IMR-90 (cell line): Measurements from ENCODE around the gene LILRB2. TPM values are rescaled to one million over a fixed set of nuclear protein-coding genes. Genes with fewer than 3 reads are reported as not detected.

ENCODE experiments used
- ATAC-seq: fragments of 200-7000 bp; cut with Tn5 transposase; 2 replicates; pipeline ENCODE4 v1.9.1; 2020; ENCODE audit warnings: low read depth, mild to moderate bottlenecking, moderate library complexity
- BruUV-seq: library from RNA; stranded (reverse); fragments of 400-500 nt; replicated peaks from 2 replicates; lab custom pipeline; 2021; lab: Mats Ljungman, UMichigan
- CTCF ChIA-PET: fragments of 300-600 bp; formaldehyde crosslinking; extraction: SDS; loops from one replicate; lab custom pipeline; 2021; ENCODE audit warnings: antibody characterized with exemption; lab: Yijun Ruan, JAX
- POLR2A ChIA-PET: fragments of 300-600 bp; sonication (Branson Sonifier 250); formaldehyde crosslinking; loops from one replicate; lab custom pipeline; 2022; ENCODE audit warnings: antibody characterized with exemption; ENCODE audit not compliant: unreplicated experiment; lab: Charles Lee
- DNase-seq: peaks from one replicate; pipeline ENCODE4 v3.0.0; 2013
- H2AFZ ChIP-seq: replicated peaks from 2 replicates; pipeline ENCODE3; 2013; ENCODE audit warnings: low read length, mild to moderate bottlenecking; ENCODE audit not compliant: poor library complexity
- H2AK5ac ChIP-seq: 2 replicates; pipeline ENCODE4 v1.6.1; 2013; ENCODE audit warnings: low read depth, low read length, inconsistent platforms
- H2AK9ac ChIP-seq: replicated peaks from 2 replicates; pipeline ENCODE3; 2013; ENCODE audit warnings: mild to moderate bottlenecking, low read depth, low read length, moderate library complexity; ENCODE audit not compliant: poor library complexity
- H2BK120ac ChIP-seq: 2 replicates; pipeline ENCODE4 v1.6.1; 2013; ENCODE audit warnings: low read depth, low read length, inconsistent platforms
- H2BK15ac ChIP-seq: 3 replicates; pipeline ENCODE4 v1.6.1; 2013; ENCODE audit warnings: low read depth, low read length, inconsistent platforms
- H2BK20ac ChIP-seq: 2 replicates; pipeline ENCODE4 v1.6.1; 2013; ENCODE audit warnings: low read depth, mild to moderate bottlenecking, inconsistent platforms, low read length, moderate library complexity
- H2BK5ac ChIP-seq: 2 replicates; pipeline ENCODE4 v1.6.1; 2013; ENCODE audit warnings: mild to moderate bottlenecking, low read depth, low read length, inconsistent platforms; ENCODE audit not compliant: poor library complexity, severe bottlenecking
- H3K14ac ChIP-seq: replicated peaks from 2 replicates; pipeline ENCODE4 v1.6.1; 2013; ENCODE audit warnings: low read depth, low read length, inconsistent platforms
- H3K18ac ChIP-seq: 2 replicates; pipeline ENCODE4 v1.6.1; 2013; ENCODE audit warnings: low read depth, low read length, control low read depth
- H3K23ac ChIP-seq: 2 replicates; pipeline ENCODE4 v1.6.1; 2013; ENCODE audit warnings: low read depth, low read length, inconsistent platforms
- H3K27ac ChIP-seq: 2 replicates; pipeline ENCODE4 v1.5.1; 2013; ENCODE audit warnings: mild to moderate bottlenecking, control low read depth, low read length; ENCODE audit not compliant: insufficient read depth
- H3K27me3 ChIP-seq: 2 replicates; pipeline ENCODE4 v1.6.1; 2013; ENCODE audit warnings: low read length; ENCODE audit not compliant: control insufficient read depth, insufficient read depth
- H3K36me3 ChIP-seq: 2 replicates; pipeline ENCODE4 v1.6.1; 2013; ENCODE audit warnings: low read length, mixed read lengths; ENCODE audit not compliant: control insufficient read depth, insufficient read depth
- H3K4ac ChIP-seq: 2 replicates; pipeline ENCODE4 v1.6.1; 2013; ENCODE audit warnings: low read depth, low read length, inconsistent platforms
- H3K4me1 ChIP-seq: 2 replicates; pipeline ENCODE4 v1.6.1; 2013; ENCODE audit warnings: low read length, mixed read lengths; ENCODE audit not compliant: control insufficient read depth, insufficient read depth
- H3K4me2 ChIP-seq: 2 replicates; pipeline ENCODE4 v1.6.1; 2013; ENCODE audit warnings: low read depth, mild to moderate bottlenecking, control low read depth, low read length, moderate library complexity
- H3K4me3 ChIP-seq: 2 replicates; pipeline ENCODE4 v1.5.1; 2013; ENCODE audit warnings: low read depth, mild to moderate bottlenecking, control low read depth, low read length, moderate library complexity; ENCODE audit not compliant: insufficient read depth
- H3K56ac ChIP-seq: 2 replicates; pipeline ENCODE4 v1.6.1; 2013; ENCODE audit warnings: low read length, inconsistent platforms; ENCODE audit not compliant: insufficient read depth; ENCODE audit errors: extremely low read depth
- H3K79me1 ChIP-seq, 2 experiments: 2 replicates each; pipeline ENCODE4 v1.6.1; 2013; ENCODE audit warnings: low read length in 2 of 2, inconsistent platforms in 1 of 2, low read depth in 1 of 2
- H3K9ac ChIP-seq: 2 replicates; pipeline ENCODE4 v1.6.1; 2013; ENCODE audit warnings: low read depth, low read length, control low read depth
- H3K9me1 ChIP-seq: 2 replicates; pipeline ENCODE4 v1.6.1; 2013; ENCODE audit warnings: low read length, inconsistent platforms; ENCODE audit not compliant: insufficient read depth
- H3K9me3 ChIP-seq: 2 replicates; pipeline ENCODE4 v1.6.1; 2013; ENCODE audit warnings: low read length; ENCODE audit not compliant: control insufficient read depth, insufficient read depth
- H4K20me1 ChIP-seq: 2 replicates; pipeline ENCODE4 v1.6.1; 2013; ENCODE audit warnings: low read length, inconsistent platforms; ENCODE audit not compliant: insufficient read depth
- H4K5ac ChIP-seq: 2 replicates; pipeline ENCODE4 v1.6.1; 2013; ENCODE audit warnings: mild to moderate bottlenecking, low read depth, low read length, control low read depth
- H4K8ac ChIP-seq, 2 experiments: 2 replicates each; pipeline ENCODE4 v1.6.1; 2013; ENCODE audit warnings: low read depth in 2 of 2, low read length in 2 of 2, control low read depth in 1 of 2, inconsistent platforms in 1 of 2
- H4K91ac ChIP-seq: 2 replicates; pipeline ENCODE4 v1.6.1; 2013; ENCODE audit warnings: low read depth, low read length, inconsistent platforms; ENCODE audit not compliant: insufficient read depth
- BHLHE40 ChIP-seq: fragments of 150-350 bp; IDR thresholded peaks from 2 replicates; pipeline ENCODE4 v1.6.1; 2016; ENCODE audit warnings: mild to moderate bottlenecking, low read depth, low read length
- CHD1 ChIP-seq: IDR thresholded peaks from 2 replicates; pipeline ENCODE4 v1.6.1; 2012; ENCODE audit warnings: low read depth, low read length, improper control_type of control experiment
- CTCF ChIP-seq: conservative IDR thresholded peaks from 2 replicates; pipeline ENCODE4 v1.5.1; 2012; ENCODE audit warnings: mild to moderate bottlenecking, low read depth, low read length, improper control_type of control experiment
- FOS ChIP-seq: fragments of 150-350 bp; IDR thresholded peaks from 2 replicates; pipeline ENCODE4 v1.6.1; 2016; ENCODE audit warnings: low read depth, low read length
- MAFK ChIP-seq: IDR thresholded peaks from 2 replicates; pipeline ENCODE4 v1.6.1; 2012; ENCODE audit warnings: low read depth, low read length, improper control_type of control experiment
- MAZ ChIP-seq: IDR thresholded peaks from 2 replicates; pipeline ENCODE4 v1.6.1; 2012; ENCODE audit warnings: low read depth, mild to moderate bottlenecking, low read length, improper control_type of control experiment, moderate library complexity, borderline replicate concordance
- MXI1 ChIP-seq: IDR thresholded peaks from 2 replicates; pipeline ENCODE4 v1.6.1; 2012; ENCODE audit warnings: low read depth, mild to moderate bottlenecking, low read length, moderate library complexity, borderline replicate concordance
- NFE2L2 ChIP-seq: fragments of 150-350 bp; IDR thresholded peaks from 2 replicates; pipeline ENCODE4 v1.6.1; 2016; ENCODE audit warnings: low read depth, mild to moderate bottlenecking, low read length
- RCOR1 ChIP-seq: IDR thresholded peaks from 2 replicates; pipeline ENCODE4 v1.6.1; 2012; ENCODE audit warnings: mild to moderate bottlenecking, low read length, improper control_type of control experiment; ENCODE audit not compliant: insufficient replicate concordance
- USF2 ChIP-seq: fragments of 150-350 bp; IDR thresholded peaks from 2 replicates; pipeline ENCODE4 v1.6.1; 2017; ENCODE audit warnings: mild to moderate bottlenecking, antibody characterized with exemption, low read length, low read depth
- WGBS, 2 experiments: methylation state at CpG; one replicate each; pipeline versions ENCODE4 v1.1.5 to v1.1.7; 2013; ENCODE audit warnings: missing lambda C conversion rate in 2 of 2; ENCODE audit not compliant: insufficient read length in 1 of 2; ENCODE audit errors: extremely low coverage in 2 of 2; 5-methylcytosine and 5-hydroxymethylcytosine counted together
- dilution Hi-C: fragments of 300-500 bp; cut with HindIII; formaldehyde crosslinking; loops from one replicate; pipeline ENCODE4 v1.14.3; 2018; ENCODE audit warnings: low sequenced_read_pairs; ENCODE audit not compliant: unreplicated experiment
- in situ Hi-C: fragments of 300-500 bp; cut with MboI; formaldehyde crosslinking; loops from 3 replicates; pipeline ENCODE4 v1.14.3; 2019; ENCODE audit warnings: low sequenced_read_pairs, inconsistent platforms, mixed read lengths
- intact Hi-C: fragments of 100-400 bp; cut with micrococcal nuclease; formaldehyde crosslinking; loops from 2 replicates; pipeline ENCODE4 v1.10.0; 2022
- polyA plus RNA-seq, 3 experiments: library from polyadenylated mRNA; depleted of rRNA; stranded (reverse); fragments of >200 nt; gene quantifications; 2 replicates each; pipeline ENCODE4 v1.2.3, GENCODE V29; 2012; ENCODE audit warnings: low replicate concordance in 1 of 3
- total RNA-seq: library from RNA; depleted of rRNA; stranded (reverse); fragments of >200 nt; gene quantifications from 2 replicates; pipeline ENCODE4 v1.2.3, GENCODE V29; 2012

The LILRB2 gene
- total and polyA plus RNA-seq, 2 of the 4 experiments (the other 2 are of a cell fraction), result not detected

GRCh38 chr19:54310543-54310942 is 29.6 kb upstream of the LILRB2 start:
- H3K18ac ChIP-seq, result no peak overlapping the region
- H3K4me1 ChIP-seq, result no peaks in the 10 kb centered on the region
- no peak overlapping the region for H3K4me2 ChIP-seq
- intact Hi-C loops (no loop called here), dilution Hi-C loops (no loop called here), in situ Hi-C loops (no loop called here)
- 70% methylated on average over 2 of the region's 5 CpGs; no CpG with 5 or more reads in 1 of the 2 experiments for WGBS, 2 experiments
- peaks cover 6% of the 10 kb centered on the region for H3K9me3 ChIP-seq
- H2BK20ac ChIP-seq, result no peak overlapping the region
- H4K20me1 ChIP-seq, result no peaks in the 10 kb centered on the region
- no peaks in the 10 kb centered on the region for H3K79me1 ChIP-seq
- H4K91ac ChIP-seq, result no peak overlapping the region
- CTCF ChIA-PET, result no interaction called here
- no peak overlapping the region for H2AK5ac ChIP-seq
- no peak for DNase-seq
- no peak overlapping the region for H3K56ac ChIP-seq
- H3K14ac ChIP-seq, result no peak overlapping the region
- no peak overlapping the region for H3K4ac ChIP-seq
- H3K23ac ChIP-seq, result no peak overlapping the region
- no peak overlapping the region for H4K5ac ChIP-seq
- no peak overlapping the region for H2BK5ac ChIP-seq
- H2BK120ac ChIP-seq, result no peak overlapping the region
- H3K9ac ChIP-seq, result no peak overlapping the region
- no peaks in the 10 kb centered on the region for H3K9me1 ChIP-seq
- no peak overlapping the region for H2AFZ ChIP-seq
- H2AK9ac ChIP-seq, result no peak overlapping the region
- H4K8ac ChIP-seq, result no peak overlapping the region
- BruUV-seq, result no TSS peak
- no peaks in the 10 kb centered on the region for H3K36me3 ChIP-seq
- H3K27ac ChIP-seq, result no peak overlapping the region
- no peak overlapping the region for H2BK15ac ChIP-seq
- POLR2A ChIA-PET, result no interaction called here
- ATAC-seq, result no peak
- no peak overlapping the region for H3K4me3 ChIP-seq
- no peaks in the 10 kb centered on the region for H3K27me3 ChIP-seq
- TF ChIP-seq MAFK (no peak), RCOR1 (no peak), MAZ (no peak), CHD1 (no peak), NFE2L2 (no peak), CTCF (no peak), FOS (no peak), BHLHE40 (no peak), MXI1 (no peak), USF2 (no peak)
